GM12874 (cell line): ENCODE measurements around the gene TMSB4X.

Source experiments
- TF ChIP-seq, protein P1 (sequence below): IDR thresholded peaks from 2 replicates; pipeline ENCODE4 v1.5.1; 2011; ENCODE audit warnings: low read depth, mild to moderate bottlenecking, control low read depth, low read length, moderate library complexity; ENCODE audit not compliant: insufficient read depth

TMSB4X gene

GRCh38 chrX:12970691-12971202 lies 4.2 kb upstream of the TMSB4X start:
- TF ChIP-seq, protein P1, sequence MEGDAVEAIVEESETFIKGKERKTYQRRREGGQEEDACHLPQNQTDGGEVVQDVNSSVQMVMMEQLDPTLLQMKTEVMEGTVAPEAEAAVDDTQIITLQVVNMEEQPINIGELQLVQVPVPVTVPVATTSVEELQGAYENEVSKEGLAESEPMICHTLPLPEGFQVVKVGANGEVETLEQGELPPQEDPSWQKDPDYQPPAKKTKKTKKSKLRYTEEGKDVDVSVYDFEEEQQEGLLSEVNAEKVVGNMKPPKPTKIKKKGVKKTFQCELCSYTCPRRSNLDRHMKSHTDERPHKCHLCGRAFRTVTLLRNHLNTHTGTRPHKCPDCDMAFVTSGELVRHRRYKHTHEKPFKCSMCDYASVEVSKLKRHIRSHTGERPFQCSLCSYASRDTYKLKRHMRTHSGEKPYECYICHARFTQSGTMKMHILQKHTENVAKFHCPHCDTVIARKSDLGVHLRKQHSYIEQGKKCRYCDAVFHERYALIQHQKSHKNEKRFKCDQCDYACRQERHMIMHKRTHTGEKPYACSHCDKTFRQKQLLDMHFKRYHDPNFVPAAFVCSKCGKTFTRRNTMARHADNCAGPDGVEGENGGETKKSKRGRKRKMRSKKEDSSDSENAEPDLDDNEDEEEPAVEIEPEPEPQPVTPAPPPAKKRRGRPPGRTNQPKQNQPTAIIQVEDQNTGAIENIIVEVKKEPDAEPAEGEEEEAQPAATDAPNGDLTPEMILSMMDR = no peak

DNA sequence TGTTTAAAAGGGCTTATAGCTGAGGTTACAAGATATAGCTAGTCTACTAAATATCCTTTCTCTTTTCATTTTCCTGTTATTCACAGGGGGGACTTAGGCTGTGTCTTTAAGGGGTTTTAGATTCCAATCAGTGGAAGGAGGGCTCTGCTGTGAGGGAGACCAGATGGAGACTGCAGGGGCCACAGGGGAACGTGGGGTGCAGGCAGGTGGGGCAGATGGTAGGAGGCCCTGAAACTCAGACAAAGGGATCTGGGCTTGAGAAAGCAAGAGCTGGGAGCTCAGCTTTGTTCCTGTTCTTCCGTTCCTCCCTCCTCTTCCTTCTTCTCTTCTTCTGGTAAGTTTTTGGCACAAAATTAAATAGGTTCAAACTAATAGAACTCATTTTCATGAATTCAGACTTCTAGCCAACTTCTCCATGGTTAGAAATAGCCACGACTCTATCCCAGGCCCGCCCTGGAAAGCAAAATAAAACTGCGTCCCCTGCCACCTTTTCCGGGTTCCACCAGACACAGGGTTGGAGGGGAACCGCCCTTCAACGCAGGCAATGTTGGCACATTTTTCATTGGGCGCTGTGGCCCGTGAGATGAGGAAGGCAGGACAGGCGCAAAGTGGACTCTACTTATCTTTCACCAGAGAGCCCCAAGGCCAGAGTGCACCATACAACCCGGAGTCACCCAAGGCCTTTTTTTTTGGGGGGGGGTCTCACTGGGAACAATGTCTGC lies 3.5 kb upstream of the TMSB4X start:
- TF ChIP-seq, protein P1 = no peak

DNA sequence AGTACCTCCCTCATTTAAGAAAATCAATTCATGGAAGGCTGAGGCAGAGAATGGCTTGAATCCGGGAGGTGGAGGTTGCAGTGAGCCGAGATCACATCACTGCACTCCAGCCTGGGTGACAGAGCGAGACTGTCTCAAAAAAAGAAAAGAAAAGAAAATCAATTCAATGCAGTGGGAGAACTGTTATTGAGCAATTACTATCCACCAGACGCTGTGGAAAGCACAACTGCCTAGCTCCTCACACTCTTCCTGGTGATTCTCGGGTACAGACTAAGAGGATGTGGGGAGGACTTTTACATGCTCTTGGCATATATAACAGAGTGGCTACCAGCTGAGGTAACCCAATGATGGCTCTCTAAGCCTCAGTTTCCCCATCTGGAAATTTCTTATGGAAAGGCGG lies 2.7 kb upstream of the TMSB4X start:
- TF ChIP-seq, protein P1 = no peak

DNA sequence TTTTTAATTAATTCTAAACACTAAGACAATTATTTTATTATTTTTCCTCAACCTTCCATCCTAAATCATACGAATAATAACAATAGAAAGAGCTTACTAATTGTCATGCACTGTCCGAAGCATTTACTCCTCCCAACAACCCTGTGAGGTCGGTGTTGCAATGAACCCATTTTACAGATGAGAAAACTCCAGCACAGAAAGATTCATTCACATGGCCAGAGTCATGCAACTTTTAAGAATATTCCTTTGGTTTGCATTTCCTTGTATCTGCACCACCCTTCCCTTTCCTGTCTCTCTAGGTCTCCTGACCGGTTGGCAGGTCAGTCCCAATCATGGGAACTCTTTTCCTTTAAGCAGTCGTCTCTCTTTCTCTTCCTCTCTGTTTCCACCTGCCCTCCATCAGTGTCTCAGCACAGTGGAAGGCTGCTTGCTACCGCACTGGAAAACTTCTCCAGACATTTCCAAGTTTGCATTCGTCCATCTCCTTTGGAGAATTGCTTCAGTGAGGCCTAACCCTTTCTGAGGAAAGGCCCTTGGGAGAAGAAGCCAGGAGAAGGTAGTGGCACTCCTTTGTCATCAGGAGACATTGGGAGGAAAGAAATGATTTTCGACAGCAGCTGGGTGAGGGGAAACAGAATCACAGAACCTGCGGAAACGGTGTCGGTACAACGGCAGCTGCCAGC lies 1.9 kb upstream of the TMSB4X start:
- TF ChIP-seq, protein P1 = no peak

DNA sequence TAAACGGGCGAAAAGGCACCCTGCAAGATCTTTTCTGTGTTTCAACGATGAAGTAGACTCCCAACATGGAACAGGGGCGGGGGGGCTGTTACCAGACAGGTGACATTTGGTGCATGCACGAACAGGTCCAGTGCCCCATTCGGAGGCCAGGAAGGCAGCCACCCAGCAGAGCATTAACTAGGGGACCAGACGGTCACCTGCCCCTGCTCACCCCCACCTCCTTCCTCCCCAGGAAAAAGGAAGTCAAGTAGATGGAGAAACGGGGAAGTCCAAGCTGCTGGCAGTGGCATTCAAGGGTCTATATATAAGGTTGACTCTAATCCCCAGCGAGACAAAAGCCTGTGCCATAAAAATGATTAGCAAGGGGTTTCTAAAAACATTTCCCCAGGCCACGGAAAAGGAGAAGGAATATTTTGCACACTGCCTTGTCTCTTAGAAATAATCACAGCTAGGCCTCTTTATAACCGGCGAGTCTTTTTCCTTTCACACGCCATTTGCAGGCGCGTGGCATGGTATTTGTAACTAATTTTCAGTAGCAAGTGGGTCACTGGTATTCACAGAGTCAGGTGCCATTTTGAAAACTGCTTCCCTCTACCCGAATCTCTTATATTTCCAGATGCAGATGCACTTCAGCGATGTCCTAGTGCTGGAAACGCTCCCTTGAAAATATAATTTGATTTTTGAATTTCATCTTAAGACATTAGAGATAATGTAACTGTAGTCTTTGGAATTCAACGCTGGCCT lies 1.2 kb upstream of the TMSB4X start:
- TF ChIP-seq, protein P1 = no peak

- TF ChIP-seq, protein P1 = no peak
Measured at GRCh38 chrX:12974305-12974795, 560 bp upstream of the TMSB4X start.

DNA sequence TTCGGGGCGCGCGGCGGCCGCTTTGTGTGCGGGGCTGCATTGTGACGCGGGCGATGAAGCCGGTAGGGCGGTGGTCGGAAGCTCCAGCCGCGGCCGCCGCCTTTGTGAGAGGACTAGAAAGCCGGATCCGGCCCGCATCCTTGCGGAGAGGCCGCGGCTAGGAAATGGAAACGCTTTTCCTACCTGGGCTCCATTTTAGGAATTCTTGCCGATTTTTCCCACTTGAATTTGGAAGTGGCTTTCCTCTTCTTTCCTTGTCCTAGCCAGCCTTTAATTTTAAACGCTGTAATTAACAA lies 708 bp downstream of the TMSB4X start:
- TF ChIP-seq, protein P1 = no peak
